Endothelial cell of umbilical vein (primary cell): ENCODE results near the gene EFTUD2. TPM values are rescaled to one million over a fixed set of nuclear protein-coding genes. Genes with fewer than 3 reads are reported as not detected.

ENCODE experiments used
- BruUV-seq: library from RNA; stranded (reverse); fragments of 400-500 nt; replicated peaks from 2 replicates; lab custom pipeline; 2021; lab: Mats Ljungman, UMichigan
- CTCF ChIA-PET: fragments of 300-600, 350-600 bp; sonication (Branson Sonifier 250); formaldehyde crosslinking; loops from one replicate; lab custom pipeline; 2021; ENCODE audit warnings: antibody characterized with exemption, inconsistent platforms; lab: Charles Lee
- POLR2A ChIA-PET: fragments of 300-600, 350-600 bp; sonication (Branson Sonifier 250); formaldehyde crosslinking; loops from one replicate; lab custom pipeline; 2021; ENCODE audit warnings: antibody characterized with exemption, inconsistent platforms; lab: Charles Lee
- DNase-seq: peaks from one replicate; pipeline ENCODE4 v3.0.0-alpha.2; 2011; ENCODE audit warnings: low read depth, low spot score
- FAIRE-seq: peaks from 2 replicates; lab custom pipeline; 2011; peaks lifted over from hg19 to GRCh38; lab: Jason Lieb, UNC
- H2AFZ ChIP-seq: 2 replicates; pipeline ENCODE4 v1.6.0; 2012; ENCODE audit warnings: low read depth, low read length, control low read depth, inconsistent platforms
- H3K27ac ChIP-seq: 2 replicates; pipeline ENCODE4 v1.5.1; 2011; ENCODE audit warnings: low read depth, mild to moderate bottlenecking, control low read depth, low read length, moderate library complexity; ENCODE audit not compliant: insufficient read depth
- H3K27me3 ChIP-seq, 2 experiments: 2 replicates each; pipeline versions ENCODE4 v1.6.0 to v1.6.1; 2011; ENCODE audit warnings: low read length in 2 of 2, mixed read lengths in 1 of 2; ENCODE audit not compliant: control insufficient read depth in 2 of 2, insufficient read depth in 2 of 2
- H3K36me3 ChIP-seq, 2 experiments: 2 replicates in 1 of 2; 3 replicates in 1 of 2; pipeline ENCODE4 v1.5.1; 2011; ENCODE audit warnings: low read length in 2 of 2, mild to moderate bottlenecking in 1 of 2, moderate library complexity in 1 of 2; ENCODE audit not compliant: control insufficient read depth in 2 of 2, insufficient read depth in 2 of 2; ENCODE audit errors: extremely low read depth in 1 of 2
- H3K4me1 ChIP-seq: 3 replicates; pipeline ENCODE4 v1.5.1; 2011; ENCODE audit warnings: mild to moderate bottlenecking, low read length; ENCODE audit not compliant: control insufficient read depth, insufficient read depth; ENCODE audit errors: extremely low read depth
- H3K4me2 ChIP-seq: 2 replicates; pipeline ENCODE4 v1.6.1; 2011; ENCODE audit warnings: low read length, control low read depth, mixed read lengths; ENCODE audit not compliant: insufficient read depth
- H3K4me3 ChIP-seq, 3 experiments: fragments of 200-600 bp in 1 of 3; sonication (generic), shearing (Covaris generic) in 1 of 3; replicated peaks in 1 of 3; 2 replicates each; pipeline ENCODE4 v1.5.1; 2011 to 2016; ENCODE audit warnings: control low read depth in 3 of 3, low read length in 3 of 3, mild to moderate bottlenecking in 2 of 3, inconsistent platforms in 1 of 3, low read depth in 1 of 3, moderate library complexity in 1 of 3; ENCODE audit not compliant: insufficient read depth in 1 of 3
- H3K79me2 ChIP-seq: 2 replicates; pipeline ENCODE4 v1.6.0; 2012; ENCODE audit warnings: low read length, inconsistent platforms; ENCODE audit not compliant: control insufficient read depth, insufficient read depth
- H3K9ac ChIP-seq: replicated peaks from 2 replicates; pipeline ENCODE3; 2011; ENCODE audit warnings: low read length, control low read depth; ENCODE audit not compliant: insufficient read depth; ENCODE audit errors: extremely low read depth
- H3K9me1 ChIP-seq: replicated peaks from 3 replicates; pipeline ENCODE4 v1.6.0; 2011; ENCODE audit warnings: mild to moderate bottlenecking, low read length; ENCODE audit not compliant: control insufficient read depth, insufficient read depth; ENCODE audit errors: extremely low read depth
- H3K9me3 ChIP-seq: replicated peaks from 2 replicates; pipeline ENCODE4 v1.5.1; 2012; ENCODE audit warnings: low read length, inconsistent platforms; ENCODE audit not compliant: control insufficient read depth, insufficient read depth
- H4K20me1 ChIP-seq: replicated peaks from 2 replicates; pipeline ENCODE3; 2011; ENCODE audit warnings: mild to moderate bottlenecking, low read length; ENCODE audit not compliant: control insufficient read depth, insufficient read depth; ENCODE audit errors: extremely low read depth
- CTCF ChIP-seq, 2 donors: IDR thresholded peaks; 1 replicate in 1 of 2; 2 replicates in 1 of 2; pipeline ENCODE4 v1.5.1; 2011; ENCODE audit warnings: low read length in 2 of 2, mild to moderate bottlenecking in 2 of 2, moderate library complexity in 2 of 2, control low read depth in 1 of 2, inconsistent platforms in 1 of 2, low read depth in 1 of 2; ENCODE audit not compliant: insufficient read depth in 1 of 2; ENCODE audit errors: extremely low read depth in 1 of 2
- EZH2 ChIP-seq: IDR thresholded peaks from 2 replicates; pipeline ENCODE4 v1.6.1; 2012; ENCODE audit warnings: borderline replicate concordance, low read depth, mild to moderate bottlenecking, moderate library complexity, low read length, inconsistent platforms; ENCODE audit not compliant: severe bottlenecking
- FOS ChIP-seq: IDR thresholded peaks from 2 replicates; pipeline ENCODE4 v1.6.1; 2011; ENCODE audit warnings: mild to moderate bottlenecking, low read length, moderate library complexity, borderline replicate concordance; ENCODE audit not compliant: insufficient read depth
- GATA2 ChIP-seq: IDR thresholded peaks from 2 replicates; pipeline ENCODE4 v1.7.0; 2011; ENCODE audit warnings: low read depth, mild to moderate bottlenecking, moderate library complexity, mixed read lengths, low read length; ENCODE audit not compliant: insufficient read length, insufficient read depth
- MAX ChIP-seq: IDR thresholded peaks from 2 replicates; pipeline ENCODE4 v1.6.1; 2011; ENCODE audit not compliant: insufficient read depth, insufficient read length
- MYC ChIP-seq: IDR thresholded peaks from one replicate; pipeline ENCODE4 v1.6.1; 2011; ENCODE audit warnings: mild to moderate bottlenecking, low read depth, low read length
- POLR2A ChIP-seq: IDR thresholded peaks from 2 replicates; pipeline ENCODE4 v1.6.1; 2012; ENCODE audit warnings: low read depth, mild to moderate bottlenecking, control low read depth, low read length
- POLR2AphosphoS5 ChIP-seq: IDR thresholded peaks from 2 replicates; pipeline ENCODE4 v1.6.1; 2012; ENCODE audit warnings: low read depth, mild to moderate bottlenecking, control low read depth, low read length, moderate library complexity; ENCODE audit not compliant: insufficient read depth
- dilution Hi-C: fragments of 300-500 bp; cut with MboI; formaldehyde crosslinking; loops from one replicate; pipeline ENCODE4 v1.15.0; 2019; ENCODE audit warnings: low sequenced_read_pairs; ENCODE audit not compliant: extremely low pct_ligation_motif_present
- intact Hi-C: fragments of 100-400 bp; cut with micrococcal nuclease; formaldehyde crosslinking; loops from one replicate; pipeline ENCODE4 v1.10.0; 2022
- polyA plus RNA-seq, 4 experiments: library from polyadenylated mRNA; depleted of rRNA in 3 of 4; stranded (reverse) in 3 of 4; unstranded in 1 of 4; fragments of >200 nt; gene quantifications; 2 replicates each; pipeline versions ENCODE4 v1.2.1 to v1.2.3, GENCODE V29; 2011 to 2012; ENCODE audit warnings: missing spikeins in 1 of 4
- total RNA-seq: library from RNA; stranded (reverse); gene quantifications from 2 replicates; pipeline ENCODE4 v1.2.3, GENCODE V29; 2021

EFTUD2 gene
- total and polyA plus RNA-seq, 2 donors (not counting 3 experiments of a cell fraction or from before 2014, with no cell fraction given) = 125 to 170 TPM

GRCh38 chr17:44850612-44851011 is 48.6 kb downstream of the EFTUD2 start:
- H3K9ac ChIP-seq = no peak overlapping the region
- no peaks in the 10 kb centered on the region for H3K79me2 ChIP-seq
- H3K36me3 ChIP-seq = peaks cover 14 to 37% of the 10 kb centered on the region in 2 experiments
- ChIA-PET CTCF (interaction anchor here (1.5 kb wide), 1 partner anchor 71 kb away, joined by 3 read pairs; no protein-coding TSS in a partner anchor), POLR2A (no interaction called here)
- H3K27me3 ChIP-seq = no peaks in the 10 kb centered on the region
- no peaks in the 10 kb centered on the region for H3K9me3 ChIP-seq
- H3K4me3 ChIP-seq = no peak overlapping the region
- FAIRE-seq (no peak), DNase-seq (no peak)
- no peak overlapping the region for H3K4me2 ChIP-seq
- dilution Hi-C loops = loop anchor here (25.0 kb wide), 1 partner anchor 88 kb away; the partner anchor contains the start of gene ADAM11
- H3K4me1 ChIP-seq = no peaks in the 10 kb centered on the region
- intact Hi-C loops = no loop called here
- H3K27ac ChIP-seq = no peak overlapping the region
- no peak overlapping the region for H2AFZ ChIP-seq
- no peaks in the 10 kb centered on the region for H4K20me1 ChIP-seq
- no TSS peak for BruUV-seq
- H3K9me1 ChIP-seq = no peaks in the 10 kb centered on the region
- TF ChIP-seq MYC (no peak), POLR2A (no peak), GATA2 (no peak), CTCF (IDR thresholded peaks at IDR 0.05; ENCODE audit: extremely low read depth in 1 of 2, insufficient read depth in 1 of 2, low read depth in 1 of 2, low read length in 2 of 2) (no peak), POLR2AphosphoS5 (no peak), MAX (no peak), EZH2 (no peak), FOS (no peak)
